Lower leg skin (tissue), 3 donors: ENCODE measurements around the gene DNAJC4.

ENCODE experiments used
- CTCF ChIP-seq, 3 donors: fragments of 450-650 bp; IDR thresholded peaks; one replicate each; pipeline ENCODE4 v1.5.1; 2016; ENCODE audit warnings: antibody characterized with exemption in 3 of 3, mild to moderate bottlenecking in 3 of 3, moderate library complexity in 2 of 3
- POLR2A ChIP-seq, 2 donors: fragments of 450-650 bp; IDR thresholded peaks; one replicate each; pipeline ENCODE4 v1.6.1; 2016 to 2017; ENCODE audit warnings: antibody characterized with exemption in 2 of 2, mild to moderate bottlenecking in 1 of 2, moderate library complexity in 1 of 2

GRCh38 chr11:64252003-64252872, 21.9 kb downstream of the DNAJC4 start:
- no peak for TF ChIP-seq POLR2A (IDR thresholded peaks at IDR 0.05)
- TF ChIP-seq CTCF (IDR thresholded peaks at IDR 0.05): no peak
